ENCODE results near the gene IQGAP2. TPM values are rescaled to one million over a fixed set of nuclear protein-coding genes. Genes with fewer than 3 reads are reported as not detected.
"Not testable (repeated sequence)": the region's sequence is repeated elsewhere in the genome, so short reads cannot be mapped to it uniquely, and the experiment has no call there.

The IQGAP2 gene
- total and polyA plus RNA-seq, 9 of the 15 experiments (the other 6 are each of a cell fraction or from before 2014, with no cell fraction given): 8.7 to 23.2 (median 17.4) TPM

DNA sequence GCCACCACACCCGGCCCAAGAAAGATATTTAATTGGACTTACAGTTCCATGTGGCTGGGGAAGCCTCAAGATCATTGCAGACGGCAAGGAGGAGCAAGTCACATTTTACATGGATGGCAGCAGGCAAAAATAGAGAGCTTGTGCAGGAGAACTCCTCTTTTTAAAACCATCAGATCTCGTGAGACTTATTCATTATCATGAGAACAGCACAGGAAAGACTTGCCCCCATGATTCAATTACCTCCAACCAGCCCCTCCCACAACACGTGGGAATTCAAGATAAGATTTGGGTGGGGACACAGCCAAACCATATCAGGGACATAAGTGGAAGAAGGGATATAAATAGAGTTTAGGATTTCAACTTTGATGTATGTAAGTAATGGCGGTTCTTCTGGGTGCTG is 115.2 kb downstream of the IQGAP2 start:
- CTCF ChIA-PET (ENCODE audit: low intra/inter-chr PET ratio); intact Hi-C loops (cut with micrococcal nuclease); H4K20me1 ChIP-seq (replicated peaks; ENCODE audit: control insufficient read depth, insufficient read depth, low read length); H3K9me3 ChIP-seq (replicated peaks; ENCODE audit: control insufficient read depth, insufficient read depth, low read depth, low read length); H3K79me2 ChIP-seq (ENCODE audit: control insufficient read depth, insufficient read depth, low read length); BruUV-seq (replicated peaks); H3K9me1 ChIP-seq (ENCODE audit: control insufficient read depth, insufficient read depth, low read length); ATAC-seq; H3K27me3 ChIP-seq (ENCODE audit: control insufficient read depth in 2 of 2, insufficient read depth in 2 of 2, low read length in 2 of 2); FAIRE-seq; in situ Hi-C loops (cut with MboI); H3K4me1 ChIP-seq (replicated peaks in 1 of 2; ENCODE audit: control insufficient read depth in 2 of 2, insufficient read depth in 2 of 2, low read length in 2 of 2); H3K27ac ChIP-seq (ENCODE audit: extremely low read depth, low read depth, low read length); H3K4me3 ChIP-seq; H3K4me2 ChIP-seq (ENCODE audit: insufficient read depth, low read length); H3K36me3 ChIP-seq (ENCODE audit: control insufficient read depth, insufficient read depth, low read length); H2AFZ ChIP-seq (ENCODE audit: low read depth, low read length); H3K9ac ChIP-seq (ENCODE audit: insufficient read depth in 1 of 2, low read depth in 2 of 2, low read length in 2 of 2); TF ChIP-seq TEAD4 (CRISPR knock-in tag; IDR thresholded peaks at IDR 0.05; ENCODE audit: borderline replicate concordance); FOXM1 (CRISPR knock-in tag; IDR thresholded peaks at IDR 0.05; ENCODE audit: low read depth): not testable (repeated sequence)
- POLR2A ChIA-PET: interaction anchor here (0.7 kb wide), 1 partner anchor 8 kb away, joined by 5 read pairs; no protein-coding TSS in a partner anchor
- 42% methylated on average over 5 of the region's 5 CpGs for WGBS (ENCODE audit: insufficient coverage, low coverage, missing lambda C conversion rate)
- DNase-seq (ENCODE audit: extremely low read depth in 1 of 4, low spot score in 3 of 4): peak in 1 of 4 experiments; percentile 65
- TF ChIP-seq CC2D1A (IDR thresholded peaks at IDR 0.05) (peak; percentile 86), ZNF280A (IDR thresholded peaks at IDR 0.05; ENCODE audit: low read depth, partially characterized antibody) (peak; percentile 39), TEAD4 (IDR thresholded peaks at IDR 0.05; ENCODE audit: low read length) (peak; percentile 40; the same call in 1 of the 2 replicates), CHAMP1 (IDR thresholded peaks at IDR 0.05) (peak; percentile 86; the same call in 1 of the 2 replicates), FOXM1 (IDR thresholded peaks at IDR 0.05; ENCODE audit: low read depth) (peak; percentile 43; the same call in 1 of the 2 replicates), TAL1 (IDR thresholded peaks at IDR 0.05) (peak; percentile 51; the same call in 1 of the 2 replicates), TRIM28 (IDR thresholded peaks at IDR 0.05) (peak; percentile 54; the same call in 1 of the 2 replicates), CBFA2T2 (conservative IDR thresholded peaks at IDR 0.05) (peak; percentile 53), CHD2 (IDR thresholded peaks at IDR 0.05; ENCODE audit: low read depth, low read length) (peak; percentile 35; the same call in 1 of the 2 replicates), NCOR1 (IDR thresholded peaks at IDR 0.05) (peak; percentile 38; the same call in 1 of the 2 replicates), TCF3 (CRISPR knock-in tag; IDR thresholded peaks at IDR 0.05) (peak; percentile 66), ZFP36 (IDR thresholded peaks at IDR 0.05; ENCODE audit: low read depth, low read length, partially characterized antibody) (peak; percentile 54), CBFA2T3 (IDR thresholded peaks at IDR 0.05) (peak; percentile 66), ZNF431 (CRISPR knock-in tag; IDR thresholded peaks at IDR 0.05) (peak; percentile 100)
- TF ChIP-seq, protein P1, sequence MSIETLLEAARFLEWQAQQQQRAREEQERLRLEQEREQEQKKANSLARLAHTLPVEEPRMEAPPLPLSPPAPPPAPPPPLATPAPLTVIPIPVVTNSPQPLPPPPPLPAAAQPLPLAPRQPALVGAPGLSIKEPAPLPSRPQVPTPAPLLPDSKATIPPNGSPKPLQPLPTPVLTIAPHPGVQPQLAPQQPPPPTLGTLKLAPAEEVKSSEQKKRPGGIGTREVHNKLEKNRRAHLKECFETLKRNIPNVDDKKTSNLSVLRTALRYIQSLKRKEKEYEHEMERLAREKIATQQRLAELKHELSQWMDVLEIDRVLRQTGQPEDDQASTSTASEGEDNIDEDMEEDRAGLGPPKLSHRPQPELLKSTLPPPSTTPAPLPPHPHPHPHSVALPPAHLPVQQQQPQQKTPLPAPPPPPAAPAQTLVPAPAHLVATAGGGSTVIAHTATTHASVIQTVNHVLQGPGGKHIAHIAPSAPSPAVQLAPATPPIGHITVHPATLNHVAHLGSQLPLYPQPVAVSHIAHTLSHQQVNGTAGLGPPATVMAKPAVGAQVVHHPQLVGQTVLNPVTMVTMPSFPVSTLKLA (conservative IDR thresholded peaks at IDR 0.05): 0 out of 4 replicates have a peak, but pooled peaks of 1 of the 2 experiments have one; percentile 19
- TF ChIP-seq, protein P2, sequence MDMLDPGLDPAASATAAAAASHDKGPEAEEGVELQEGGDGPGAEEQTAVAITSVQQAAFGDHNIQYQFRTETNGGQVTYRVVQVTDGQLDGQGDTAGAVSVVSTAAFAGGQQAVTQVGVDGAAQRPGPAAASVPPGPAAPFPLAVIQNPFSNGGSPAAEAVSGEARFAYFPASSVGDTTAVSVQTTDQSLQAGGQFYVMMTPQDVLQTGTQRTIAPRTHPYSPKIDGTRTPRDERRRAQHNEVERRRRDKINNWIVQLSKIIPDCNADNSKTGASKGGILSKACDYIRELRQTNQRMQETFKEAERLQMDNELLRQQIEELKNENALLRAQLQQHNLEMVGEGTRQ (CRISPR knock-in tag; IDR thresholded peaks at IDR 0.05): peak; percentile 30; the same call in 1 of the 2 replicates
